Fibroblast of the aortic adventitia (primary cell): Measurements from ENCODE around the gene BAHCC1. TPM values are rescaled to one million over a fixed set of nuclear protein-coding genes. Genes with fewer than 3 reads are reported as not detected.

ENCODE experiments used
- DNase-seq: peaks from one replicate; pipeline ENCODE4 v3.0.0-alpha.2; 2010; ENCODE audit warnings: low read depth
- H3K4me3 ChIP-seq: 2 replicates; pipeline ENCODE4 v1.5.1; 2011; ENCODE audit warnings: low read depth, mild to moderate bottlenecking, control low read depth, low read length, moderate library complexity
- total RNA-seq: library from RNA; depleted of rRNA; stranded (reverse); fragments of >200 nt; gene quantifications from 2 replicates; pipeline ENCODE4 v1.2.3, GENCODE V29; 2012; ENCODE audit warnings: low replicate concordance
- TF ChIP-seq, protein P1 (sequence below): IDR thresholded peaks from 2 replicates; pipeline ENCODE4 v1.5.1; 2011; ENCODE audit warnings: mild to moderate bottlenecking, low read length, control low read depth, inconsistent platforms; ENCODE audit not compliant: insufficient read depth

BAHCC1 gene
- total RNA-seq, 1 donor, result 11.7 TPM

DNA sequence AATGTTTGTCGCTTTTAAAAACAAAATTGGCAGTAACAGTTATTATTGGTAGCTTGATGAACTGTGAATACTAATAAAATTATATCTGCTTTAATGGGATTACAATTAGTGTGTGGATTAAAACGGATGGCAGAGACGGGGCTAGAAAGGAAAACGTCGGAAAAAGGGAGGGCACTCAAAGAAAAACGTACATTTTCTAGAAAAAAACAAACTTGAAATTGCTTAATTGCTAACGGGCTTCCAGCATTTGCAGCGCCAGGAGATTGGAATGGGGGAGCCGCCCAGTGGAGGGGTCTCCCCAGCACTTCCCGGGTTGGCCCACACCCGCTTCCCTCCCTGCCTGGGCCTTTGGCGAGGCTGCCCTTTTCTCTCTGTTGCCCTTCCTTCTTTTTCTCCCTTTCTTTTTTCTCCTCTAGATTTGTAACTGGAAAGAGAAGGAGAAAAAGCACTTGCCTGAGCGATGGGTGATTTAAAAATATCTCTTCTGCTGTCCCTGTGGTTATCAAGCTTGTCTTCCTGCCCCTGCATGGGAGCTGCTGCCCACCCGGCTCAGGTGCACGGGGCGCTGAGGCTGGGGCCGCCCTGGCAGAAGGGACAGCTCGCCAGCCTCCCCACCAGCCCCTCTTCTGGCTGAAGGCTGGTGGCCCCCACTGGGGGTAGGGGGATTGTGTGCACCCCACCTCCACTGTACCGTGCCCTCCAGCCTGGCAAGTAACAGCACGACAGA lies 5.9 kb downstream of the BAHCC1 start:
- peak; percentile 75 for DNase-seq
- H3K4me3 ChIP-seq, result peak overlapping the region; percentile 70
- TF ChIP-seq, protein P1, sequence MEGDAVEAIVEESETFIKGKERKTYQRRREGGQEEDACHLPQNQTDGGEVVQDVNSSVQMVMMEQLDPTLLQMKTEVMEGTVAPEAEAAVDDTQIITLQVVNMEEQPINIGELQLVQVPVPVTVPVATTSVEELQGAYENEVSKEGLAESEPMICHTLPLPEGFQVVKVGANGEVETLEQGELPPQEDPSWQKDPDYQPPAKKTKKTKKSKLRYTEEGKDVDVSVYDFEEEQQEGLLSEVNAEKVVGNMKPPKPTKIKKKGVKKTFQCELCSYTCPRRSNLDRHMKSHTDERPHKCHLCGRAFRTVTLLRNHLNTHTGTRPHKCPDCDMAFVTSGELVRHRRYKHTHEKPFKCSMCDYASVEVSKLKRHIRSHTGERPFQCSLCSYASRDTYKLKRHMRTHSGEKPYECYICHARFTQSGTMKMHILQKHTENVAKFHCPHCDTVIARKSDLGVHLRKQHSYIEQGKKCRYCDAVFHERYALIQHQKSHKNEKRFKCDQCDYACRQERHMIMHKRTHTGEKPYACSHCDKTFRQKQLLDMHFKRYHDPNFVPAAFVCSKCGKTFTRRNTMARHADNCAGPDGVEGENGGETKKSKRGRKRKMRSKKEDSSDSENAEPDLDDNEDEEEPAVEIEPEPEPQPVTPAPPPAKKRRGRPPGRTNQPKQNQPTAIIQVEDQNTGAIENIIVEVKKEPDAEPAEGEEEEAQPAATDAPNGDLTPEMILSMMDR, result no peak

DNA sequence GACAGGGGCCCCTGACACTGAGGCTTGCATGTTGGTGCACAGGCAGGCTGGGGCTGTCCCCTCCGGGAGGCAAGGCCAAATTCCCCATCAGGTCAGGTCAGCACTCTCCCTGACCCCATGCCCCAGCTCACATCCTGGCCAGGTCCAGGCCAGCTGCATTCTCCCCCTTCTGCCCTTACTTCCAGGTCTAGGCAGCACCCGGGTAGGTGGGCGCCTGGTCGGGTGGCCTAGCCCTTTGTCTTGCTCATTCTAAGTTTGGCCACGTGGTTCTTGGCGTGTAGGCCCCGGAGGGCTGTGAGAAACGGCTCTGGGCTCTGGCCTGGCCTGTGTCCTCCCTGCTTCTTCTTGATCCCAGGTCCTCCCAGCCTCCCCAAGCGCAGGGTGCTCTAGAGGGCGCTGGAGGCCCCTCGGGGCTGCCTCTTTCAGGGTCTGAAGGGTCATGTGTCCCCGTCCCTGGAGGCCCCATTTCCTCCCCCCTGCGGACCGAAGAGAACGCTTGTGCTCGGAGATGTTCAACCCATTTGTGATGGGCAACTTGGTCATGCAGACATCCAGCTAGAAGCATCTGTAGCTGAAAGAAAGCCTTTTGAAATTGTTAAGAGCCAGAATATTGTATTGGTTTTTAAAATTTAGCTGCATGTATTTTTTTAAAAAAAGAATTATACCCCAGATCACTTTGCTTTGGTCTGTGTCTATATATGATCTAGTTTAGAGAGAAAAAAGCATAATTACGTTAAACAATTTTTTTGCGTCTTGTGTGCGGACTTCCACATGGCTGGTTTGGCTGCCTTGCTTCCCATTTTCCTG lies 6.7 kb downstream of the BAHCC1 start:
- peak overlapping the region; percentile 70 for H3K4me3 ChIP-seq
- DNase-seq, result peak; percentile 57

DNA sequence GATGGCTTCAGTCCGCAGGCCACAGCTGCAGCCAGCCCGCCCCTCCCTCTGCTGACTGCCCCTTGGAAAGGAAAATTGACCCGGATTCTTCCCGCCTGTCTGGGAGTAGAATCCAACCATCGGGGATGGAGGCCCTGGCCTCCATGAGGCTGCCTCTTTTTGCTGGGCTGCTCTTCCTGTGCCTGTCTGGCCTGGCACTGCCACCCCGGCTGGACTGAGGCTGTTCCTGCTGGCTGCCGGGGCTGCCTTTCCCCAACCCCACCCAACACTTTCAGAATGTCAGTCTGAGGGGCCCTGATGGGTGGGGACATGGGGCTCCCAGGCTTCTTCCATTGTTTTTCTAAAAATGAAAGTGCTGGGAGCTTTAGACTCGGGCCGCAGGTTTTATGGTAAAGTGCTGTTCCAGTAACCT lies 7.3 kb downstream of the BAHCC1 start:
- DNase-seq, result peak; percentile 50
- TF ChIP-seq, protein P1, result no peak
- peak overlapping the region; percentile 33 for H3K4me3 ChIP-seq

More for the DNA sequence above, 6.7 kb downstream of the BAHCC1 start:
- TF ChIP-seq, protein P1, result peak; percentile 45

DNA sequence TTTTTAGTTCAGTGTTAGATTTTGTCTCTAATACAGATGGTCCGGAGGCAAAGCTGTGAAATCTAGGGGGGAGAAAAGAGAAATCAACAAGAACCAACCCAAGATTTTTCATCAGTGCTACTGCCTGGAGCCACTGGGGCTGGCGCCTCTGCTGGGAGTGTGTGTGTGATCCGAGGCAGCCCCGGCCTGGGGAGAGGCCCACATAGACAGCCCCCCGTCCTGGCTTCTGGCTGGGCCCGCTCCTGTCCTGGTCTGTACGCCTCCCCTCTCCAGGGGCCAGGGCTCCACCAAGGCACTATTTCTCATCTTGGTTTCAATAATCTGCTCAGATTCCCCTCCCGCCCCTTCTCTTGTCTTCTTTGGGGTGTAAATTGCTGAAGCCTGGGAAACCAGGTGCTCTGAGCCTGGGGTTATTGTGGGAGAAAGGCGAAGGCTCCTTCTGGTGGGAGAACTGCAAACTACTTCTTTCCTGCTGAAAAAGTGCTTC lies 7.8 kb downstream of the BAHCC1 start:
- H3K4me3 ChIP-seq, result no peak overlapping the region
- peak; percentile 59 for DNase-seq
- TF ChIP-seq, protein P1, result peak; percentile 38

DNA sequence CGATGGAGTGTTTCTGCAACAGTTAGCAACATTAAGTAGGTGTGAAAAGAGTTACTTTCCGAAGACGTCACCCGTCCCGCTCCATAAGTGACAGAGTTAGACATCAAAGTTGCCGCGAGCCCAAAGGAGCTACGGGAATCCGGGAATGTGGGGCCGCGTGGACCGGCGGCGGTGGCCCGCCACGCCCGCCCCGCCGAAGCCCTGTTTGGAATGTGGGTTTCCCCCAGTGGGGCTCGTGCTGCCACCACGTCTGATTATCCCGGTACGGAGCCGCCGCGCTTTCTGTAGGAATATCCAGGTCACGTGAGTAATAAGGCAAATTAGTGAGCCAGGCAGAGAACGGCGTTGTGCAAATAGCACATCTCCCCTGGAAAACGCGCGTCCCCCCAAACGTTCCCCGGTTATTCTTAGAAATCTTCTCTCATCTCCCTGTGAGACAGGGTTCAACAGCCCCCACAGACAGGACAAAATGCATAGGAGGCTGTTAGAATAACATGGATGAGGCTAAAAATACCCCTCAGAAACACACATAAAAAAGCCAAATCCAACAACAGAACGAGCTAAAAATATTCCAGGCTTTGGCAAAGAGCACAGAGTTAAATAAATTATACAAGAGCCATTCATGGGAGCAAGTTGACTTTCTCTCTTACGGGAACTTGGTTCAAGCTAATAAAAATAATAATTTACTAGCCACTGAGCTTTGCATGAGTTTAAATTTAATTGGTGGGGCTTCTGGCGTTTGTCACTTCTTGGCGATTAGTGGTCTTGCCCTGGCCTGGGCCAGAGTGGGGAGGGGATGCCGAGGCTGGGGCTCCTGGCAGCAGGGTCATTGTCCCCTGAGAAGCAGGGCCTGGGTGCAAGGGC lies 8.6 kb downstream of the BAHCC1 start:
- TF ChIP-seq, protein P1, result no peak
- H3K4me3 ChIP-seq, result peak overlapping the region; percentile 49
- DNase-seq, result peak; percentile 83

DNA sequence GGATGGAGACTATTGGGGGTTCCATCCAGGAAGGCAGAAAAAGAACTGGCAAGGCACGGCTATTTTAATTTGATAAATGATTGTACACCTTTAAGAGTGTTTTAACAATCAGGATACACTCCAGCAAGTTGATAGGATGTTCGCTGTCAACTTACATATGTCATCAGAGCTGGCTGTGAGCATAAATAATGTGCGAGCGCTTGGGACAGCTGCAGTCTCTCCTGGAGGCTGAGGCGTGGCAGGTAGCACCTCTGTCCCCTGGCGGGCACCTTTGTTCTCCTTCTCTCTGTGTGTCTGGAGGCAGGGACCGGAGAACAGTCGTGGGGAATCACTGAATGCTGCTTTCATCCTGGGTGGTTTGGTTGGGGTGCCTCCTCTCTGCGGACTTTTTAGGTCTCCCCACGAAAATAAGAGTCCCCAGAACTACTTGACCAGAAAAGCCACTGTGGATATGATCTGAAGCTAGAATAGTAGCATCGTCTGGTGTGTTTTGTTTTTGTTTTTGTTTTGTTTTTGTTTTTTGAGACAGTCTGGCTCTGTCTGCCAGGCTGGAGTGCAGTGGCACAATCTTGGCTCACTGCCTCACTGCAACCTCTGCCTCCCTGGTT lies 9.4 kb downstream of the BAHCC1 start:
- DNase-seq, result no peak
- TF ChIP-seq, protein P1, result no peak
- H3K4me3 ChIP-seq, result no peak overlapping the region
